HEK293T (cell line): Measurements from ENCODE around the gene ANKRD11.

Source experiments
- BHLHE40 ChIP-seq: fragments of 450-650 bp; IDR thresholded peaks from 2 replicates; pipeline ENCODE4 v1.6.1; 2016; ENCODE audit warnings: mild to moderate bottlenecking, moderate library complexity, borderline replicate concordance
- ELF4 ChIP-seq: fragments of 450-650 bp; IDR thresholded peaks from 2 replicates; pipeline ENCODE4 v1.6.1; 2017; ENCODE audit warnings: antibody characterized with exemption
- FOXA1 ChIP-seq: fragments of 450-650 bp; IDR thresholded peaks from 2 replicates; pipeline ENCODE4 v1.6.1; 2016; ENCODE audit warnings: mild to moderate bottlenecking
- FOXK2 ChIP-seq: fragments of 450-650 bp; IDR thresholded peaks from 2 replicates; pipeline ENCODE4 v1.6.1; 2016; ENCODE audit warnings: mild to moderate bottlenecking
- FOXM1 ChIP-seq: fragments of 450-650 bp; IDR thresholded peaks from 2 replicates; pipeline ENCODE4 v1.6.1; 2017; ENCODE audit warnings: mild to moderate bottlenecking, borderline replicate concordance
- HDGF ChIP-seq: fragments of 450-650 bp; IDR thresholded peaks from 2 replicates; pipeline ENCODE4 v1.6.1; 2017; ENCODE audit warnings: antibody characterized with exemption, borderline replicate concordance
- LEF1 ChIP-seq: fragments of 450-650 bp; IDR thresholded peaks from 2 replicates; pipeline ENCODE4 v1.6.1; 2017; ENCODE audit warnings: mild to moderate bottlenecking, borderline replicate concordance
- NFRKB ChIP-seq: fragments of 450-650 bp; IDR thresholded peaks from 2 replicates; pipeline ENCODE4 v1.6.1; 2016; ENCODE audit warnings: mild to moderate bottlenecking, moderate library complexity
- SP1 ChIP-seq: fragments of 450-650 bp; IDR thresholded peaks from 2 replicates; pipeline ENCODE4 v1.6.1; 2017
- SUZ12 ChIP-seq: fragments of 450-650 bp; IDR thresholded peaks from 2 replicates; pipeline ENCODE4 v1.6.1; 2016; ENCODE audit warnings: mild to moderate bottlenecking
- TARDBP ChIP-seq: fragments of 450-650 bp; IDR thresholded peaks from 2 replicates; pipeline ENCODE4 v1.6.1; 2016
- ZNF384 ChIP-seq: fragments of 450-650 bp; IDR thresholded peaks from 2 replicates; pipeline ENCODE4 v1.6.1; 2016
- TF ChIP-seq, protein P1 (sequence below): fragments of 450-650 bp; IDR thresholded peaks from 2 replicates; pipeline ENCODE4 v1.6.1; 2016

GRCh38 chr16:89456419-89456959 is 33.9 kb downstream of the ANKRD11 start:
- TF ChIP-seq SP1: no peak
- TF ChIP-seq ZNF384: no peak; the same call in 1 of the 2 replicates
- no peak for TF ChIP-seq FOXK2
- no peak for TF ChIP-seq SUZ12
- TF ChIP-seq FOXA1: no peak
- no peak for TF ChIP-seq NFRKB
- TF ChIP-seq TARDBP: no peak
- no peak for TF ChIP-seq FOXM1
- no peak for TF ChIP-seq LEF1
- no peak for TF ChIP-seq BHLHE40
- TF ChIP-seq, protein P1, sequence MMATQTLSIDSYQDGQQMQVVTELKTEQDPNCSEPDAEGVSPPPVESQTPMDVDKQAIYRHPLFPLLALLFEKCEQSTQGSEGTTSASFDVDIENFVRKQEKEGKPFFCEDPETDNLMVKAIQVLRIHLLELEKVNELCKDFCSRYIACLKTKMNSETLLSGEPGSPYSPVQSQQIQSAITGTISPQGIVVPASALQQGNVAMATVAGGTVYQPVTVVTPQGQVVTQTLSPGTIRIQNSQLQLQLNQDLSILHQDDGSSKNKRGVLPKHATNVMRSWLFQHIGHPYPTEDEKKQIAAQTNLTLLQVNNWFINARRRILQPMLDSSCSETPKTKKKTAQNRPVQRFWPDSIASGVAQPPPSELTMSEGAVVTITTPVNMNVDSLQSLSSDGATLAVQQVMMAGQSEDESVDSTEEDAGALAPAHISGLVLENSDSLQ: peak; percentile 62
- TF ChIP-seq HDGF: no peak
- no peak for TF ChIP-seq ELF4
